DOHH2 (cell line): ENCODE results near the gene CDKAL1.
"Not testable (repeated sequence)": the region's sequence is repeated elsewhere in the genome, so short reads cannot be mapped to it uniquely, and the experiment has no call there.

Source experiments
- EZH2phosphoT487 ChIP-seq: fragments of 200-600 bp; sonication (generic); IDR thresholded peaks from 2 replicates; pipeline ENCODE4 v1.6.1; 2017; ENCODE audit warnings: borderline replicate concordance, mild to moderate bottlenecking, antibody characterized with exemption, low read length, moderate library complexity, mixed read lengths
- TF ChIP-seq, protein P1 (sequence below): fragments of 200-600 bp; sonication (generic); IDR thresholded peaks from one replicate; pipeline ENCODE4 v1.5.1; 2014; ENCODE audit warnings: antibody characterized with exemption, mild to moderate bottlenecking, low read depth, low read length; ENCODE audit not compliant: poor library complexity, severe bottlenecking

GRCh38 chr6:21254460-21254859 lies 720.2 kb downstream of the CDKAL1 start:
- TF ChIP-seq, protein P1, sequence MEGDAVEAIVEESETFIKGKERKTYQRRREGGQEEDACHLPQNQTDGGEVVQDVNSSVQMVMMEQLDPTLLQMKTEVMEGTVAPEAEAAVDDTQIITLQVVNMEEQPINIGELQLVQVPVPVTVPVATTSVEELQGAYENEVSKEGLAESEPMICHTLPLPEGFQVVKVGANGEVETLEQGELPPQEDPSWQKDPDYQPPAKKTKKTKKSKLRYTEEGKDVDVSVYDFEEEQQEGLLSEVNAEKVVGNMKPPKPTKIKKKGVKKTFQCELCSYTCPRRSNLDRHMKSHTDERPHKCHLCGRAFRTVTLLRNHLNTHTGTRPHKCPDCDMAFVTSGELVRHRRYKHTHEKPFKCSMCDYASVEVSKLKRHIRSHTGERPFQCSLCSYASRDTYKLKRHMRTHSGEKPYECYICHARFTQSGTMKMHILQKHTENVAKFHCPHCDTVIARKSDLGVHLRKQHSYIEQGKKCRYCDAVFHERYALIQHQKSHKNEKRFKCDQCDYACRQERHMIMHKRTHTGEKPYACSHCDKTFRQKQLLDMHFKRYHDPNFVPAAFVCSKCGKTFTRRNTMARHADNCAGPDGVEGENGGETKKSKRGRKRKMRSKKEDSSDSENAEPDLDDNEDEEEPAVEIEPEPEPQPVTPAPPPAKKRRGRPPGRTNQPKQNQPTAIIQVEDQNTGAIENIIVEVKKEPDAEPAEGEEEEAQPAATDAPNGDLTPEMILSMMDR = not testable (repeated sequence)
- not testable (repeated sequence) for TF ChIP-seq EZH2phosphoT487
